Measurements from ENCODE around the gene ABCC1.

DNA sequence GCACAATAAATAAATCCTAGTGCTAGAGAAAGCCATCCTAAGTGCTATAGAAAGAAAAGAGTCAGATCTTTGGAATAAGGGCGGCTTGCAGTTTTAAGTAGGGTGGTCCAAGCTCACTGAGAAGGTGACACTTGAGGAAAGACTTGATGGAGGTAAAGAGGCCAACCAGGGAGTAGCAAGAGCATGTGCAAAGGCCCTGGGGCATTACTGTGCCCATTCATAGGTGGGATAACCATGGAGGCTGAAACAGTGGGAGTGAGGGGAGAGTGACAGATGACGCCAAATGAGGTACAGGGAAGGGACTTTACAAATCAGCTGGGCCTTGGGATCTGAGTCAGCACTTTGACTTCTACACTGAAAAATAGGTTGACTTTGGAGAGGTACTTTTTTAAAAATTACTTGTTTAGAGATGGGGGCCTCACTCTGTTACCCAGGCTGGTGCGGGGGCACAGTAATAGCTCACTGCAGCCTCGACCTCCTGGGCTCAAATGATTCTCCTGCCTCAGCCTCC is 115.5 kb downstream of the ABCC1 start:
- TF ChIP-seq, protein P1, sequence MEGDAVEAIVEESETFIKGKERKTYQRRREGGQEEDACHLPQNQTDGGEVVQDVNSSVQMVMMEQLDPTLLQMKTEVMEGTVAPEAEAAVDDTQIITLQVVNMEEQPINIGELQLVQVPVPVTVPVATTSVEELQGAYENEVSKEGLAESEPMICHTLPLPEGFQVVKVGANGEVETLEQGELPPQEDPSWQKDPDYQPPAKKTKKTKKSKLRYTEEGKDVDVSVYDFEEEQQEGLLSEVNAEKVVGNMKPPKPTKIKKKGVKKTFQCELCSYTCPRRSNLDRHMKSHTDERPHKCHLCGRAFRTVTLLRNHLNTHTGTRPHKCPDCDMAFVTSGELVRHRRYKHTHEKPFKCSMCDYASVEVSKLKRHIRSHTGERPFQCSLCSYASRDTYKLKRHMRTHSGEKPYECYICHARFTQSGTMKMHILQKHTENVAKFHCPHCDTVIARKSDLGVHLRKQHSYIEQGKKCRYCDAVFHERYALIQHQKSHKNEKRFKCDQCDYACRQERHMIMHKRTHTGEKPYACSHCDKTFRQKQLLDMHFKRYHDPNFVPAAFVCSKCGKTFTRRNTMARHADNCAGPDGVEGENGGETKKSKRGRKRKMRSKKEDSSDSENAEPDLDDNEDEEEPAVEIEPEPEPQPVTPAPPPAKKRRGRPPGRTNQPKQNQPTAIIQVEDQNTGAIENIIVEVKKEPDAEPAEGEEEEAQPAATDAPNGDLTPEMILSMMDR (IDR thresholded peaks at IDR 0.05; ENCODE audit: borderline replicate concordance, extremely low read depth, low read length, poor library complexity, severe bottlenecking) = no peak
- no peak for TF ChIP-seq EZH2 (IDR thresholded peaks at IDR 0.05; ENCODE audit: borderline replicate concordance, low read depth, low read length, severe bottlenecking)

All from DND-41 (cell line).